H9 (cell line): ENCODE data around the gene SLC19A1. TPM values are rescaled to one million over a fixed set of nuclear protein-coding genes. Genes with fewer than 3 reads are reported as not detected.

Source experiments
- DNase-seq: peaks from one replicate; pipeline ENCODE4 v3.0.0-alpha.2; 2017
- H2AFZ ChIP-seq: one replicate; pipeline ENCODE4 v1.6.1; 2013; ENCODE audit warnings: mild to moderate bottlenecking, low read length, control low read depth, moderate library complexity
- H2AK5ac ChIP-seq: 2 replicates; pipeline ENCODE4 v1.6.1; 2013; ENCODE audit warnings: low read length, control low read depth, mixed read lengths; ENCODE audit not compliant: insufficient read length
- H2BK120ac ChIP-seq: one replicate; pipeline ENCODE4 v1.6.1; 2013; ENCODE audit warnings: low read depth, mild to moderate bottlenecking, low read length, control low read depth, inconsistent platforms; ENCODE audit not compliant: poor library complexity, severe bottlenecking
- H2BK12ac ChIP-seq: 2 replicates; pipeline ENCODE4 v1.6.1; 2013; ENCODE audit warnings: low read length, control low read depth, mixed read lengths, low read depth; ENCODE audit not compliant: insufficient read length
- H2BK15ac ChIP-seq: 2 replicates; pipeline ENCODE4 v1.6.1; 2013; ENCODE audit warnings: low read depth, low read length, control low read depth
- H2BK20ac ChIP-seq: one replicate; pipeline ENCODE4 v1.6.1; 2013; ENCODE audit warnings: low read depth, mild to moderate bottlenecking, low read length, control low read depth, inconsistent platforms; ENCODE audit not compliant: poor library complexity, severe bottlenecking
- H2BK5ac ChIP-seq: 2 replicates; pipeline ENCODE4 v1.6.1; 2013; ENCODE audit warnings: low read length, control low read depth, mixed read lengths; ENCODE audit not compliant: insufficient read length
- H3K14ac ChIP-seq: 2 replicates; pipeline ENCODE4 v1.6.1; 2013; ENCODE audit warnings: low read length, control low read depth; ENCODE audit not compliant: insufficient read depth
- H3K18ac ChIP-seq: 2 replicates; pipeline ENCODE4 v1.6.1; 2013; ENCODE audit warnings: low read depth, mild to moderate bottlenecking, mixed read lengths, low read length, control low read depth; ENCODE audit not compliant: insufficient read length
- H3K23ac ChIP-seq: 2 replicates; pipeline ENCODE4 v1.6.1; 2013; ENCODE audit warnings: low read length, control low read depth, mixed read lengths, low read depth; ENCODE audit not compliant: insufficient read length
- H3K23me2 ChIP-seq: 2 replicates; pipeline ENCODE4 v1.6.1; 2013; ENCODE audit warnings: low read depth, mild to moderate bottlenecking, mixed read lengths, low read length, control low read depth; ENCODE audit not compliant: insufficient read length, poor library complexity, severe bottlenecking
- H3K27ac ChIP-seq: 2 replicates; pipeline ENCODE4 v1.5.1; 2013; ENCODE audit warnings: low read length, control low read depth, mixed read lengths, low read depth; ENCODE audit not compliant: insufficient read length
- H3K27me3 ChIP-seq: 2 replicates; pipeline ENCODE4 v1.6.1; 2013; ENCODE audit warnings: low read length, control low read depth, inconsistent platforms; ENCODE audit not compliant: insufficient read depth
- H3K4ac ChIP-seq: 2 replicates; pipeline ENCODE4 v1.6.1; 2013; ENCODE audit warnings: low read depth, mild to moderate bottlenecking, control low read depth, inconsistent platforms, low read length, moderate library complexity
- H3K4me1 ChIP-seq: 2 replicates; pipeline ENCODE4 v1.6.1; 2013; ENCODE audit warnings: low read length, control low read depth, inconsistent platforms; ENCODE audit not compliant: insufficient read depth
- H3K4me2 ChIP-seq: 2 replicates; pipeline ENCODE4 v1.6.1; 2013; ENCODE audit warnings: low read length, control low read depth, mixed read lengths; ENCODE audit not compliant: insufficient read length, insufficient read depth
- H3K56ac ChIP-seq: 2 replicates; pipeline ENCODE4 v1.6.1; 2013; ENCODE audit warnings: low read depth, mild to moderate bottlenecking, mixed read lengths, low read length, control low read depth; ENCODE audit not compliant: insufficient read length
- H3K79me1 ChIP-seq: 2 replicates; pipeline ENCODE4 v1.6.1; 2013; ENCODE audit warnings: low read depth, mild to moderate bottlenecking, moderate library complexity, low read length, control low read depth, inconsistent platforms; ENCODE audit not compliant: insufficient read depth, poor library complexity, severe bottlenecking
- H3K79me2 ChIP-seq: 2 replicates; pipeline ENCODE4 v1.6.1; 2013; ENCODE audit warnings: low read length, control low read depth, inconsistent platforms; ENCODE audit not compliant: insufficient read depth
- H3K9ac ChIP-seq: 2 replicates; pipeline ENCODE4 v1.6.1; 2013; ENCODE audit warnings: low read length, control low read depth, mixed read lengths; ENCODE audit not compliant: insufficient read length; ENCODE audit errors: extremely low read depth
- H3K9me3 ChIP-seq: one replicate; pipeline ENCODE4 v1.6.1; 2013; ENCODE audit warnings: low read depth, low read length, inconsistent platforms; ENCODE audit not compliant: control insufficient read depth
- H3T11ph ChIP-seq: one replicate; pipeline ENCODE4 v1.6.1; 2013; ENCODE audit warnings: mild to moderate bottlenecking, low read length, control low read depth, inconsistent platforms
- H4K20me1 ChIP-seq: one replicate; pipeline ENCODE4 v1.6.1; 2013; ENCODE audit not compliant: control insufficient read depth, insufficient read length, insufficient read depth
- H4K5ac ChIP-seq: 2 replicates; pipeline ENCODE4 v1.6.1; 2013; ENCODE audit warnings: low read depth, mild to moderate bottlenecking, mixed read lengths, low read length, control low read depth; ENCODE audit not compliant: insufficient read length
- H4K8ac ChIP-seq: replicated peaks from 2 replicates; pipeline ENCODE4 v1.6.1; 2013; ENCODE audit warnings: low read length, control low read depth, mixed read lengths, low read depth; ENCODE audit not compliant: insufficient read length
- H4K91ac ChIP-seq: 2 replicates; pipeline ENCODE4 v1.6.1; 2013; ENCODE audit warnings: low read depth, mild to moderate bottlenecking, moderate library complexity, mixed read lengths, low read length, control low read depth; ENCODE audit not compliant: insufficient read length
- H3K27ac Mint-ChIP-seq, 3 experiments: 2 replicates in 2 of 3; 3 replicates in 1 of 3; pipeline ENCODE4 v1.8.0; 2020 to 2021; ENCODE audit warnings: mixed read lengths in 3 of 3, mild to moderate bottlenecking in 1 of 3, moderate library complexity in 1 of 3
- H3K27me3 Mint-ChIP-seq: 2 replicates; pipeline ENCODE4 v1.8.0; 2021; ENCODE audit warnings: low read depth, mild to moderate bottlenecking, moderate library complexity, mixed read lengths
- H3K36me3 Mint-ChIP-seq, 3 experiments: 2 replicates in 2 of 3; 3 replicates in 1 of 3; pipeline ENCODE4 v1.8.0; 2020 to 2021; ENCODE audit warnings: low read depth in 3 of 3, mixed read lengths in 3 of 3; ENCODE audit not compliant: insufficient read depth in 1 of 3
- H3K4me1 Mint-ChIP-seq, 2 experiments: 2 replicates each; pipeline ENCODE4 v1.8.0; 2020; ENCODE audit warnings: mixed read lengths in 2 of 2
- H3K4me3 Mint-ChIP-seq, 2 experiments: 2 replicates in 1 of 2; 3 replicates in 1 of 2; pipeline ENCODE4 v1.8.0; 2020 to 2021; ENCODE audit warnings: mild to moderate bottlenecking in 2 of 2, mixed read lengths in 2 of 2, moderate library complexity in 1 of 2
- H3K9me3 Mint-ChIP-seq, 2 experiments: 2 replicates in 1 of 2; 3 replicates in 1 of 2; pipeline ENCODE4 v1.8.0; 2020; ENCODE audit warnings: mild to moderate bottlenecking in 2 of 2, mixed read lengths in 2 of 2, moderate library complexity in 1 of 2
- CTCF ChIP-seq: fragments of 200-600 bp; sonication (generic); conservative IDR thresholded peaks from 3 replicates; pipeline ENCODE4 v1.8.0; 2021; ENCODE audit warnings: antibody characterized with exemption, mild to moderate bottlenecking
- WGBS: extraction: QIAGEN DNeasy Blood & Tissue Kit; methylation state at CpG from one replicate; pipeline ENCODE4 v1.1.7; 2013; ENCODE audit warnings: missing lambda C conversion rate, low lambda C conversion rate, mixed read lengths; ENCODE audit not compliant: insufficient read length; ENCODE audit errors: extremely low coverage; 5-methylcytosine and 5-hydroxymethylcytosine counted together
- total RNA-seq: library from RNA; stranded (reverse); gene quantifications from 2 replicates; pipeline ENCODE4 v1.2.1, GENCODE V29; 2021

Gene SLC19A1
- total RNA-seq, 1 experiment from 2014 or later: 32.4 TPM

- H3K23ac ChIP-seq: no peak overlapping the region
- no peak overlapping the region for H3K4me2 ChIP-seq
- H3K27ac Mint-ChIP-seq: peak overlapping the region; percentile 79 to 94 (median 92); a peak in 3 of 7 replicates
- H3K79me2 ChIP-seq: peaks cover 6% of the 10 kb centered on the region; the same call in 1 of the 2 replicates
- no CpG with 5 or more reads among the region's 34 CpGs for WGBS
- no peak overlapping the region for H3K56ac ChIP-seq
- no peaks in the 10 kb centered on the region; a peak in 1 of 5 replicates for H3K9me3 Mint-ChIP-seq
- H3K4me1 Mint-ChIP-seq: no peaks in the 10 kb centered on the region; a peak in 1 of 4 replicates
- no peaks in the 10 kb centered on the region for H3K79me1 ChIP-seq
- H2BK5ac ChIP-seq: no peak overlapping the region
- H3K27me3 ChIP-seq: no peaks in the 10 kb centered on the region
- H4K5ac ChIP-seq: no peak overlapping the region
- H3K4me3 Mint-ChIP-seq: peak overlapping the region in 1 of 2 experiments; percentile 41; a peak in 1 of 5 replicates
- no peaks in the 10 kb centered on the region for H3K4me1 ChIP-seq
- no peak overlapping the region for H2BK120ac ChIP-seq
- no peak overlapping the region for H2BK20ac ChIP-seq
- H3K23me2 ChIP-seq: no peaks in the 10 kb centered on the region
- no peak overlapping the region for H3K14ac ChIP-seq
- H2BK12ac ChIP-seq: no peak overlapping the region
- no peak overlapping the region for H3K27ac ChIP-seq
- H4K91ac ChIP-seq: no peak overlapping the region
- H4K8ac ChIP-seq: no peak overlapping the region
- H3K36me3 Mint-ChIP-seq: peaks cover 4 to 21% (median 8%) of the 10 kb centered on the region in 3 experiments; a peak in 6 of 7 replicates
- no peaks in the 10 kb centered on the region for H3K9me3 ChIP-seq
- no peak overlapping the region for H2AFZ ChIP-seq
- no peak for TF ChIP-seq CTCF
- H3K4ac ChIP-seq: no peak overlapping the region
- no peak overlapping the region for H3K18ac ChIP-seq
- no peaks in the 10 kb centered on the region for H3K27me3 Mint-ChIP-seq
- H3T11ph ChIP-seq: no peak overlapping the region
- no peaks in the 10 kb centered on the region for H4K20me1 ChIP-seq
- no peak overlapping the region for H2AK5ac ChIP-seq
- no peak overlapping the region for H2BK15ac ChIP-seq
- no peak for DNase-seq
- H3K9ac ChIP-seq: no peak overlapping the region
These were observed 6.7 kb downstream of the SLC19A1 start for GRCh38 chr21:45535341-45536081.
